Neural cell (in vitro differentiated cells): ENCODE data around the gene TCN1.

ENCODE experiments used
- CTCF ChIP-seq: fragments of 450-650 bp; IDR thresholded peaks from 2 replicates; pipeline ENCODE4 v1.5.1; 2014; ENCODE audit warnings: antibody characterized with exemption, mild to moderate bottlenecking, moderate library complexity; ENCODE audit not compliant: poor library complexity, severe bottlenecking
- EZH2 ChIP-seq: fragments of 200-600, 300-800 bp; shearing (Covaris generic), sonication (generic); IDR thresholded peaks from 2 replicates; pipeline ENCODE4 v1.6.1; 2014; ENCODE audit warnings: antibody characterized with exemption, low read length, borderline replicate concordance, mild to moderate bottlenecking; ENCODE audit not compliant: insufficient read depth, poor library complexity, severe bottlenecking
- SMC3 ChIP-seq: fragments of 450-650 bp; conservative IDR thresholded peaks from 2 replicates; pipeline ENCODE4 v1.6.1; 2014; ENCODE audit warnings: antibody characterized with exemption, mild to moderate bottlenecking, moderate library complexity; ENCODE audit not compliant: poor library complexity

GRCh38 chr11:59866836-59867235, 549 bp upstream of the TCN1 start:
- TF ChIP-seq CTCF: no peak
- TF ChIP-seq SMC3: no peak
- TF ChIP-seq EZH2: no peak
